Measurements from ENCODE around the gene KIF6. TPM values are rescaled to one million over a fixed set of nuclear protein-coding genes. Genes with fewer than 3 reads are reported as not detected.

KIF6 gene
- total and polyA plus RNA-seq, 7 experiments from 2014 or later, result 0.75 TPM; not detected in 6

DNA sequence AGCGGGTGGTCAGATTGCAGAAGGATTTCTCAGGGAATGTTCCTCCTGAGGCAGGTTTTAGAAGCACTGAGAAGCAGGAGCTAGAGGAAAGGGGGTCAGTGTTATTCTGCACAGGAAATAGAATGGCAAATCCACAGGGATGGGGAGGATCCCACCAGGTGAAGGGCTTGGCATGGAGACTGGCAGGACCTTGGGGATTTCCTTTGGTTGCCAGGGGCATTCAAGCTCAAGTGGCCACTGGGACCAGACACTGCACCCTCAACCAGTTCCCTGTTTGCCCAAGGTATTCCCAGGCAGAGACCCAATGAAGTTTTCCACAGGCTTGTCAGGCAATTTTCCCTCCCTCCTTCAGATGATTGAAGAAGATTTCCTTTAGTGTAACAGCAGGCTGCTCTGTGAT, 279.5 kb downstream of the KIF6 start:
- Histone ChIP-seq H3K4me1 (ENCODE audit: control insufficient read depth in 2 of 2, insufficient read depth in 2 of 2, low read length in 2 of 2) (no peaks in the 10 kb centered on the region), H3K4me3 (ENCODE audit: low read length) (no peak overlapping the region), H3K27me3 (ENCODE audit: control insufficient read depth in 2 of 2, insufficient read depth in 2 of 2, low read length in 2 of 2) (peaks cover 0 to 2% of the 10 kb centered on the region in 2 donors), H3K9me3 (ENCODE audit: control insufficient read depth in 2 of 3, low read length in 3 of 3) (no peaks in the 10 kb centered on the region), H3K36me3 (ENCODE audit: control insufficient read depth in 2 of 3, insufficient read depth in 3 of 3, low read length in 3 of 3) (no peaks in the 10 kb centered on the region), H3K27ac (ENCODE audit: low read depth, low read length) (no peak overlapping the region)
- Mint-ChIP-seq H3K27ac (no peak overlapping the region), H3K9me3 (peaks cover 0 to 2% (median 0%) of the 10 kb centered on the region in 11 donors), H3K4me1 (no peaks in the 10 kb centered on the region), H3K27me3 (peaks cover 0 to 31% (median 24%) of the 10 kb centered on the region in 5 donors), H3K4me3 (no peak overlapping the region), H3K36me3 (no peaks in the 10 kb centered on the region)
- intact Hi-C loops (cut with micrococcal nuclease), result no loop called here
- ChIA-PET POLR2A (no interaction called here), CTCF (no interaction called here)
- DNase-seq, result no peak
- no peak for ATAC-seq

DNA sequence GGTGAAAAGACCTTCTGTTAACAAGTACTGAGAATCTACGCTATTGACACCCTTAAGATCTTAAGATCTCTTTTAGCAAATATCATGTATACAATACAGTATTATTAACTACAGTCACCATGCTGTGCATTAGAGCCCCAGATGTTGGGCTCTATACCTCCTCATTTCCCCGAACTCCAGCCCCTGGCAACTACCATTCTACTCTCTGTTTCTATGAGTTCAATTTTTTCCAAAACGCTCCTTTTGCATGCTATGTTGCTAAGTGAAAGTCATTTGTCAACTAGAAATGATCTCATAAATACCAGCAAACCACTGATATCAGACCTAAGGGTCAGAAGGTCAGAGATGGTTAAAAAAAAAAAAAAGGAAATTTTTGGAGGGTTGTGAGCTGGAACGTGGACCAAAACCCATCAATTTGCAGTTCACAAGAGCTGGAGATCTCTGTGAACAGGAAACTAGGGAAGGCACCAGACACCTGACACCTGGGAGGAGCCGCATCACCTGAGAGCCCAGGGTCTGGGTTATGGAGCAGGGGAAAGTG, 280.7 kb downstream of the KIF6 start:
- ATAC-seq (no peak), DNase-seq (no peak)
- peaks cover 0 to 2% of the 10 kb centered on the region in 2 donors for H3K27me3 ChIP-seq (ENCODE audit: control insufficient read depth in 2 of 2, insufficient read depth in 2 of 2, low read length in 2 of 2)
- no peaks in the 10 kb centered on the region for H3K36me3 ChIP-seq (ENCODE audit: control insufficient read depth in 2 of 3, insufficient read depth in 3 of 3, low read length in 3 of 3)
- H3K36me3 Mint-ChIP-seq, result no peaks in the 10 kb centered on the region
- H3K9me3 Mint-ChIP-seq, result peaks cover 0 to 2% (median 0%) of the 10 kb centered on the region in 11 donors
- POLR2A ChIA-PET, result no interaction called here
- intact Hi-C loops (cut with micrococcal nuclease), result no loop called here
- H3K4me1 ChIP-seq (ENCODE audit: control insufficient read depth in 2 of 2, insufficient read depth in 2 of 2, low read length in 2 of 2), result no peaks in the 10 kb centered on the region
- H3K27ac Mint-ChIP-seq, result no peak overlapping the region
- H3K27me3 Mint-ChIP-seq, result peaks cover 0 to 28% (median 25%) of the 10 kb centered on the region in 5 donors
- no peak overlapping the region for H3K27ac ChIP-seq (ENCODE audit: low read depth, low read length)
- no peak overlapping the region for H3K4me3 ChIP-seq (ENCODE audit: low read length)
- H3K4me3 Mint-ChIP-seq, result no peak overlapping the region
- no peaks in the 10 kb centered on the region for H3K9me3 ChIP-seq (ENCODE audit: control insufficient read depth in 2 of 3, low read length in 3 of 3)
- CTCF ChIA-PET, result no interaction called here
- no peaks in the 10 kb centered on the region for H3K4me1 Mint-ChIP-seq

DNA sequence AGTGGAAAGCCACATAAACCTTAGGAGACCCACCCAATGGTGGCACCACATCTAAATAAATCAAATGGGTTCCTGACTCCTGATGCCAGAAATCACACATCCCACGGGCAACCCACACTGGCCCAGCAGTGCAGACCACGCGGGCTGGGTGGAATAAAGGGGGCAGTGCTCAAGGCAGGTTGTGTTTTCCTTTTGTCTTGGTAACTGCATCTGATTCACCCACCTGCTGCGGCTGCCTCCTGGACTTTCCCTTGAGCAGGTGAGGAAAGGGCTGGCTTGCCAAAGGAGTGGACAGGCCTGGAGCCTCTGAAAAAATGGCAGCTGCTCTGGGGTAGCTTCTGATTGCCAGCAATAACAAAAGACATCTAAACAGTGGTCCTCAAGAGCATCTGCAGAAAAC, 283.2 kb downstream of the KIF6 start:
- no peak for ATAC-seq
- Mint-ChIP-seq H3K4me1 (no peaks in the 10 kb centered on the region), H3K27me3 (peaks cover 0 to 16% (median 10%) of the 10 kb centered on the region in 5 donors), H3K36me3 (no peaks in the 10 kb centered on the region), H3K4me3 (no peak overlapping the region), H3K9me3 (peaks cover 0 to 5% (median 0%) of the 10 kb centered on the region in 11 donors), H3K27ac (no peak overlapping the region)
- ChIA-PET POLR2A (no interaction called here), CTCF (no interaction called here)
- intact Hi-C loops (cut with micrococcal nuclease), result no loop called here
- H3K27me3 ChIP-seq (ENCODE audit: control insufficient read depth in 2 of 2, insufficient read depth in 2 of 2, low read length in 2 of 2), result peaks cover 0 to 2% of the 10 kb centered on the region in 2 donors
- H3K4me1 ChIP-seq (ENCODE audit: control insufficient read depth in 2 of 2, insufficient read depth in 2 of 2, low read length in 2 of 2), result no peaks in the 10 kb centered on the region
- no peak overlapping the region for H3K27ac ChIP-seq (ENCODE audit: low read depth, low read length)
- no peaks in the 10 kb centered on the region for H3K36me3 ChIP-seq (ENCODE audit: control insufficient read depth in 2 of 3, insufficient read depth in 3 of 3, low read length in 3 of 3)
- DNase-seq, result no peak
- no peak overlapping the region for H3K4me3 ChIP-seq (ENCODE audit: low read length)
- no peaks in the 10 kb centered on the region for H3K9me3 ChIP-seq (ENCODE audit: control insufficient read depth in 2 of 3, low read length in 3 of 3)

DNA sequence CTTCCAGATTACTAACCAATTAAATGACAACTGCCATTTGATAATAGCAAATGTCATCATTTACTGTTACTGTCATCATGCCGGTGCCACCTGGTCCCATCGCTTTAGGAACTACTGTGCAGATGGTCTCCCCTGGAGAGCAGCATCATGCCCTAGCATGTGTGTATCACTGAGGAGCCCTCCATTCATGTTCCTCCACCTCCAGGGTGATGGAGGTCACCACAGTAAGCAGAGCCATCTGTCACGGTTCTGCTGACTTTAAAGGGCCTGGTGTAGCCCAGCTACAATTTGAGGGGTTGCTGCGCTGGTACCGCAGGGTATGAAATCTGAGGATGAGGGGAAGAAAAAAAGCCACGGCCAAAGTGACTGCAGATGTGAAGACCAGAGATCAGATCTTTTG, 283.9 kb downstream of the KIF6 start:
- no peaks in the 10 kb centered on the region for H3K36me3 ChIP-seq (ENCODE audit: control insufficient read depth in 2 of 3, insufficient read depth in 3 of 3, low read length in 3 of 3)
- ChIA-PET CTCF (no interaction called here), POLR2A (no interaction called here)
- DNase-seq, result no peak
- H3K4me3 ChIP-seq (ENCODE audit: low read length), result no peak overlapping the region
- Mint-ChIP-seq H3K4me3 (no peak overlapping the region), H3K27ac (no peak overlapping the region), H3K36me3 (no peaks in the 10 kb centered on the region), H3K27me3 (peaks cover 2 to 19% (median 10%) of the 10 kb centered on the region in 5 donors), H3K4me1 (no peaks in the 10 kb centered on the region), H3K9me3 (peaks cover 0 to 9% (median 2%) of the 10 kb centered on the region in 11 donors)
- H3K27ac ChIP-seq (ENCODE audit: low read depth, low read length), result no peak overlapping the region
- H3K4me1 ChIP-seq (ENCODE audit: control insufficient read depth in 2 of 2, insufficient read depth in 2 of 2, low read length in 2 of 2), result no peaks in the 10 kb centered on the region
- peaks cover 0 to 2% of the 10 kb centered on the region in 2 donors for H3K27me3 ChIP-seq (ENCODE audit: control insufficient read depth in 2 of 2, insufficient read depth in 2 of 2, low read length in 2 of 2)
- H3K9me3 ChIP-seq (ENCODE audit: control insufficient read depth in 2 of 3, low read length in 3 of 3), result no peaks in the 10 kb centered on the region
- intact Hi-C loops (cut with micrococcal nuclease), result no loop called here
- no peak for ATAC-seq

DNA sequence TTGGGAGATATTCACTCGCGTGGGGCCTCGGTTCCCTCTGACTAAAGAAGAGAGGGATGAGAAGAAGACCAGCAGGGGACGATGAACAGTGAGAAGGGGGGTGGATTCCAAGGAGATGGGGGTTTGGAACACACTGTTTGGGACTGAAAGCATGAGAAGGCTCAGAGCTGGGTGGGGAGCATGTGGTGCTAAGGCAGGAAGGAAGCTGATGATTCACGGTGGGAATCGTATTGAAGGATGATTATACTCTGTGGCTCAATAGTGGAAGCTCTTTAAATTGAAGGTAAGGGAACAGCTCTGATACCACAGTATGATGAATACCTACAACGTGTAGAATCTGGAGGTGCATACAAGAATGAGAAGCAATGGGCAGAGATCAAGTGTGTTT, 285.2 kb downstream of the KIF6 start:
- peaks cover 0 to 11% (median 2%) of the 10 kb centered on the region in 11 donors for H3K9me3 Mint-ChIP-seq
- no peak for DNase-seq
- no peak for ATAC-seq
- intact Hi-C loops (cut with micrococcal nuclease), result no loop called here
- H3K4me3 ChIP-seq (ENCODE audit: low read length), result no peak overlapping the region
- no peaks in the 10 kb centered on the region for H3K36me3 Mint-ChIP-seq
- H3K27me3 ChIP-seq (ENCODE audit: control insufficient read depth in 2 of 2, insufficient read depth in 2 of 2, low read length in 2 of 2), result peaks cover 0 to 2% of the 10 kb centered on the region in 2 donors
- no peaks in the 10 kb centered on the region for H3K4me1 Mint-ChIP-seq
- no peak overlapping the region for H3K27ac ChIP-seq (ENCODE audit: low read depth, low read length)
- no peak overlapping the region for H3K4me3 Mint-ChIP-seq
- CTCF ChIA-PET, result no interaction called here
- H3K9me3 ChIP-seq (ENCODE audit: control insufficient read depth in 2 of 3, low read length in 3 of 3), result no peaks in the 10 kb centered on the region
- H3K27me3 Mint-ChIP-seq, result peaks cover 1 to 19% (median 6%) of the 10 kb centered on the region in 5 donors
- no peaks in the 10 kb centered on the region for H3K4me1 ChIP-seq (ENCODE audit: control insufficient read depth in 2 of 2, insufficient read depth in 2 of 2, low read length in 2 of 2)
- H3K27ac Mint-ChIP-seq, result no peak overlapping the region
- H3K36me3 ChIP-seq (ENCODE audit: control insufficient read depth in 2 of 3, insufficient read depth in 3 of 3, low read length in 3 of 3), result no peaks in the 10 kb centered on the region
- POLR2A ChIA-PET, result no interaction called here

DNA sequence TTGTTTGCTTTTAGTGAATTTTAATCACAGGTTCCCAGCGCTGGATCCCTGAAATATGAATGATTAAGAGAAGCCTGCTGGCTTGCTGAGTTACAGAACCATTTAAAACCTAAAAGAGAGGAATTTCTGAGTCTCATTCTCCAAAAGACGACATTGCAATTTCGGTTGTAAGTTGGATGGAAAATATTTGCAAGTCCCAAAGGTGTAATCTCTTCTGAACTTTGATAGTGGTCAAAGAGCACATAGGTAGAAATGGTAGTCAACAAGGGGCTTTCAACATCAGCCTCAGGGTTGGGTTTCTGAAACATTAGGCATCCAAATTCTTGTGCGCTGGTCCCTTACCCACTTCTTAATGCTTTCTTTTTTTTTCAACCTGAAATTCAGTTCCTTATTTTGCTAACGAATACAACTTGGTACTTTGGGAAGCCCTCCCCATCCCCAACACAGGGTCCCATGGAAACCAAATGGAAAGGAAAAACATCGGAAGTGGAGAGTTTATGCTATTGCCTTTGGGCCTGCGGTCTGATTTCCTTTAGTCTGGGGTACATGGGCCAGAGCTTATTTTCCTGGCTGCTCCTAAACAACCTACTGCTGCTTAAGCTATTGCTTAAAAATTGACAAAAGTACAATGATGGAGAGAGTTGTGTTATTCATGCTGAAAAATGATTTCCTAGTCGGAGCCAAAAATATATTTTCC, 285.7 kb downstream of the KIF6 start:
- H3K9me3 Mint-ChIP-seq, result peaks cover 0 to 11% (median 2%) of the 10 kb centered on the region in 11 donors
- intact Hi-C loops (cut with micrococcal nuclease), result no loop called here
- CTCF ChIA-PET, result no interaction called here

DNA sequence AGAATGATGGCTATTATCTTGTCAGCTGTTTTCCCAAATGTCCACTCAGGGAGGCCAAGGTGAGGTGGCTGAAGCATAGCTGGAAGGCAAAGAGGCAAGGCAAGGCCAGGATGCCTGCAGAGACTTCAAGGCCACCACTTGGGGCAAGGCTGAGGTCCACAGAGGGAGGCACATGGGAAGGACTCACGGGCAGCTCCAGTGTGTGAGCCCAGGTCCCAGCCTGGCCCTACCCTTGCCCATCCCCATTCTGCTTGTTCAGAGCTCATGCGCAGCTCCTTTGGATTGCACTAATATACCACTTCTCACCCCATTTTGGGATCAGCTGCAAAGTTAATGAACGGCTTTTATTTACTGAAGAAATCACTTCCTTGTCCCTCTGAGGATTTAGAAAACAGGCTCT, 291.6 kb downstream of the KIF6 start:
- ATAC-seq, result no peak
- Histone ChIP-seq H3K36me3 (ENCODE audit: control insufficient read depth in 2 of 3, insufficient read depth in 3 of 3, low read length in 3 of 3) (no peaks in the 10 kb centered on the region), H3K9me3 (ENCODE audit: control insufficient read depth in 2 of 3, low read length in 3 of 3) (no peaks in the 10 kb centered on the region), H3K27me3 (ENCODE audit: control insufficient read depth in 2 of 2, insufficient read depth in 2 of 2, low read length in 2 of 2) (no peaks in the 10 kb centered on the region), H3K4me1 (ENCODE audit: control insufficient read depth in 2 of 2, insufficient read depth in 2 of 2, low read length in 2 of 2) (no peaks in the 10 kb centered on the region), H3K4me3 (ENCODE audit: low read length) (no peak overlapping the region), H3K27ac (ENCODE audit: low read depth, low read length) (no peak overlapping the region)
- peaks cover 0 to 11% (median 0%) of the 10 kb centered on the region in 11 donors for H3K9me3 Mint-ChIP-seq
- H3K27me3 Mint-ChIP-seq, result peaks cover 0 to 20% (median 11%) of the 10 kb centered on the region in 5 donors
- intact Hi-C loops (cut with micrococcal nuclease), result no loop called here
- no peak overlapping the region for H3K4me3 Mint-ChIP-seq
- ChIA-PET POLR2A (no interaction called here), CTCF (no interaction called here)
- H3K36me3 Mint-ChIP-seq, result no peaks in the 10 kb centered on the region
- no peak for DNase-seq
- peaks cover 0 to 8% (median 4%) of the 10 kb centered on the region in 7 donors for H3K4me1 Mint-ChIP-seq
- no peak overlapping the region for H3K27ac Mint-ChIP-seq

More for the DNA sequence above, 285.7 kb downstream of the KIF6 start:
- POLR2A ChIA-PET, result no interaction called here
- H3K4me1 Mint-ChIP-seq, result no peaks in the 10 kb centered on the region
- DNase-seq (no peak), ATAC-seq (no peak)
- Histone ChIP-seq H3K36me3 (ENCODE audit: control insufficient read depth in 2 of 3, insufficient read depth in 3 of 3, low read length in 3 of 3) (no peaks in the 10 kb centered on the region), H3K27ac (ENCODE audit: low read depth, low read length) (no peak overlapping the region), H3K9me3 (ENCODE audit: control insufficient read depth in 2 of 3, low read length in 3 of 3) (no peaks in the 10 kb centered on the region), H3K27me3 (ENCODE audit: control insufficient read depth in 2 of 2, insufficient read depth in 2 of 2, low read length in 2 of 2) (peaks cover 0 to 2% of the 10 kb centered on the region in 2 donors), H3K4me3 (ENCODE audit: low read length) (no peak overlapping the region), H3K4me1 (ENCODE audit: control insufficient read depth in 2 of 2, insufficient read depth in 2 of 2, low read length in 2 of 2) (no peaks in the 10 kb centered on the region)
- H3K4me3 Mint-ChIP-seq, result no peak overlapping the region
- no peaks in the 10 kb centered on the region for H3K36me3 Mint-ChIP-seq
- H3K27me3 Mint-ChIP-seq, result peaks cover 2 to 19% (median 6%) of the 10 kb centered on the region in 5 donors
- no peak overlapping the region for H3K27ac Mint-ChIP-seq

Data from naive thymus-derived CD4-positive, alpha-beta T cell (primary cell).